ENCODE measurements around the gene STXBP3. TPM values are rescaled to one million over a fixed set of nuclear protein-coding genes. Genes with fewer than 3 reads are reported as not detected.

The STXBP3 gene
- total and polyA plus RNA-seq, 2 experiments from 2014 or later, result 25.0 to 77.5 TPM

DNA sequence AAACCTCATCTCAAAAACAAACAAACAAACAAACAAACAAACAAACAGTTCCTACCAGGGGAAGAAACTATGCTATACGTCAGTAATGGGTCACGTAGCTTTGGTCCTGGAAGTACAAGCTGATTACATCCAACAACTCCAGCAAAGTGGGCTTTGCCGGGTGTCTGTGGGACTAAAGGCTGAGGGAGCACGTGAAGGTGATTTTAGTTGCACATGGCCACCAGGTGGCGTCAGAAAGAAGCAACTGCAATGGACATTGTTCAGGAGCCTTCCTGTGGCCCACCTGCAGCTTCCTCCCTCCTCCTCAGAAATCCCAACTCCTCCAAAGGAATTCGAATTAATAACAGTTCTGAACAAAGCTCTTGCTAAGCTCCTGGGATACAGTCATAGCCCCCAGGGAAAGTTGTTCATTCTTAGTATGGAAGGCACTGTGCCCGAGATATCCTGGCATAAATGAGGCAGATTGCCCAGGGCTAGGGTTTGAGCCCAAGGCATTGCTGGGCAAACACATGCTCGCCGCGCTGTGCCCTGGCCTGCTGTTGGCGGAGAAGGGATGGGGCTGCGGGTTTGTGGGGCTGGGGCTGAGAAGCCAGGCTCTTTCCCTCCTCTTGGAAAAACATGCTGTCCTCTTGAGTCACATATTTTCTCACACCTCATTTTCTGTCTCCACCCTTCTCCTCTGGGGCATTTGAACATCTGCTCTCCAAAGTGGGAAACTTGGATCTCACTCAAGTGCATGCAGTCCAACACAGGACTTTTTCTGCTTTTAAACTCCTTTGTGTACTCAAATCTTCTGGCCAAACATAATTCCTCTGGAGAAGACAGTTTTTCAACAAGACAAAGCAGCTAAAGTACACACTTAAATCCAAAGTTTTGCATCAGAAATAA, 81.8 kb downstream of the STXBP3 start:
- H3K36me3 ChIP-seq (replicated peaks; ENCODE audit: insufficient read depth, low read depth), result no peaks in the 10 kb centered on the region
- no peak for TF ChIP-seq EZH2 (IDR thresholded peaks at IDR 0.05; ENCODE audit: borderline replicate concordance)
- TF ChIP-seq, protein P1, sequence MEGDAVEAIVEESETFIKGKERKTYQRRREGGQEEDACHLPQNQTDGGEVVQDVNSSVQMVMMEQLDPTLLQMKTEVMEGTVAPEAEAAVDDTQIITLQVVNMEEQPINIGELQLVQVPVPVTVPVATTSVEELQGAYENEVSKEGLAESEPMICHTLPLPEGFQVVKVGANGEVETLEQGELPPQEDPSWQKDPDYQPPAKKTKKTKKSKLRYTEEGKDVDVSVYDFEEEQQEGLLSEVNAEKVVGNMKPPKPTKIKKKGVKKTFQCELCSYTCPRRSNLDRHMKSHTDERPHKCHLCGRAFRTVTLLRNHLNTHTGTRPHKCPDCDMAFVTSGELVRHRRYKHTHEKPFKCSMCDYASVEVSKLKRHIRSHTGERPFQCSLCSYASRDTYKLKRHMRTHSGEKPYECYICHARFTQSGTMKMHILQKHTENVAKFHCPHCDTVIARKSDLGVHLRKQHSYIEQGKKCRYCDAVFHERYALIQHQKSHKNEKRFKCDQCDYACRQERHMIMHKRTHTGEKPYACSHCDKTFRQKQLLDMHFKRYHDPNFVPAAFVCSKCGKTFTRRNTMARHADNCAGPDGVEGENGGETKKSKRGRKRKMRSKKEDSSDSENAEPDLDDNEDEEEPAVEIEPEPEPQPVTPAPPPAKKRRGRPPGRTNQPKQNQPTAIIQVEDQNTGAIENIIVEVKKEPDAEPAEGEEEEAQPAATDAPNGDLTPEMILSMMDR (IDR thresholded peaks at IDR 0.05; ENCODE audit: poor library complexity), result peak; percentile 74
- no peaks in the 10 kb centered on the region for H3K9me2 ChIP-seq (replicated peaks; ENCODE audit: insufficient read depth)
- peak overlapping the region; percentile 62 for H3K4me2 ChIP-seq
- peak overlapping the region; percentile 83 for H3K27ac ChIP-seq
- H3K27me3 ChIP-seq, result no peaks in the 10 kb centered on the region
- DNase-seq (ENCODE audit: low spot score), result peak; percentile 88
- H4K20me1 ChIP-seq (ENCODE audit: insufficient read depth, poor library complexity, severe bottlenecking), result no peaks in the 10 kb centered on the region
- H2AFZ ChIP-seq, result peak overlapping the region; percentile 42
- H3K9me3 ChIP-seq (ENCODE audit: low read depth), result no peaks in the 10 kb centered on the region
- H3K4me1 ChIP-seq (ENCODE audit: insufficient read depth), result peaks cover 19% of the 10 kb centered on the region
- WGBS (ENCODE audit: low lambda C conversion rate, missing lambda C conversion rate), result 30% methylated on average over 12 of the region's 12 CpGs
- H3K79me2 ChIP-seq, result no peaks in the 10 kb centered on the region
- no peak overlapping the region for H3K4me3 ChIP-seq

DNA sequence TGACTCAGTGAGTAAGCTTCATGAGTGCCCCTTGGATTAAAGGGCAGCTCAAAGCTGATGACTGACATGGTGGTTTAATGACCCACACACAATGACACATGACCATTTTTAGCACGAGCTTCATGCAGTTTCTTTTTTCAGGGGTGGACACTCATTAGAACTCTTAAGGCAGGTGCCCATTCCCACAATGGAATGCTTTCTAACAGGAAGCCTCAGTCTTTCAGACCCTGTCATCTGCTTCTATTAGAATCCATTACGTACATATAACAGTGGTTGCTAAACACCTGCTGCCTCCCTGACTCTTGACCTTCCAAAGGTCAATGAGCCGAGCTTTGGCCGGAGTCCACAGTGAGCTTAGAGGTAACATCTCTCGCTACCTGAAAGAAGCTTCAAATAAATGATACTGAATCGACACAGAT, 83.0 kb downstream of the STXBP3 start:
- Histone ChIP-seq H2AFZ (no peak overlapping the region), H3K27me3 (no peaks in the 10 kb centered on the region), H3K4me2 (no peak overlapping the region), H3K9me3 (ENCODE audit: low read depth) (no peaks in the 10 kb centered on the region), H3K4me3 (no peak overlapping the region), H3K27ac (peak overlapping the region; percentile 83), H3K79me2 (no peaks in the 10 kb centered on the region), H3K9me2 (replicated peaks; ENCODE audit: insufficient read depth) (no peaks in the 10 kb centered on the region), H4K20me1 (ENCODE audit: insufficient read depth, poor library complexity, severe bottlenecking) (no peaks in the 10 kb centered on the region), H3K4me1 (ENCODE audit: insufficient read depth) (peaks cover 19% of the 10 kb centered on the region), H3K36me3 (replicated peaks; ENCODE audit: insufficient read depth, low read depth) (no peaks in the 10 kb centered on the region)
- no peak for TF ChIP-seq EZH2phosphoT487 (IDR thresholded peaks at IDR 0.05; ENCODE audit: low read depth, severe bottlenecking, unreplicated experiment)
- TF ChIP-seq EZH2 (IDR thresholded peaks at IDR 0.05; ENCODE audit: borderline replicate concordance), result no peak
- TF ChIP-seq, protein P1 (IDR thresholded peaks at IDR 0.05; ENCODE audit: poor library complexity), result no peak
- DNase-seq (ENCODE audit: low spot score), result no peak
- WGBS (ENCODE audit: low lambda C conversion rate, missing lambda C conversion rate), result 69% methylated on average over 6 of the region's 6 CpGs

DNA sequence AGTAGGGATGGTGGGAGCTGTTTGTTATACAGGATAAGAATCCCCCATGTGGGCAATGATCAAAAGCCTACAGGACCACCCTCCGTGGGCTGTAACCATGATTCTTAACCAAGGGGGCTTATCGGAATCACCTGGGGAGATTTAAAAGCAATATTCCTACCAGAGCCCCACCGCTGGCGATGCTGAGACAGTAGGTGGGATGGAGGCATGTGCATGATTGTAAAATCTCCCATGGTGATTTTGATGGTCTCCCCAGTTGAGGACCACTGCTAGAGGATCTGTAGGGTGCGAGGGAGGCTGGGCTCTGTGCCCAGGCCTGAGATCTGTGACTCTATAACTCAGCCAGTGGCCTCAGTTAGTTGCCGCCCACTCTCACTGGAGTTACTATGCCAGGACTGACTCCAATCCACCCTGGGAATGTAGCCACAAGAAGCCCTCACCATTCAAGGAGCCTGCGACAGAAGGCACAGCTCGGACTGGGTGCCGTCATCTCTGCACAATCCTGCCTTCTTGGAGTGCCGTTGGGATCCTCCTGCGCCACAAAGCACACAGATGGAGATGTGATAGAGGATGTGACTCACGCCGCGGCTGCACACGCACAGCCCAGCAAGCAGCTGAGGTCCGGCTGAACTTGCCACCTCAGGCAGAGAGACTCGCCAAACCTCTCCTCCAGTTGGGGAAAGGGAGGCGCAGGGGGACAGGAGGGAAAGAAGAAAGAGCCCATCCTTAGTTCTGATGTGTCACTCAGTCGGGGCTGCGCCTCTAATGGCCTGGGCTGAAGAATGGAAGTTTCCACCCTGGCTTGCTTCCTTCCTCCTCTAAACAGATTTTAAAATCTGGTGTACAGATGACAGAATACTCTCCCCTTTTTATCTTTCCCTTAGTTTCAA, 83.9 kb downstream of the STXBP3 start:
- DNase-seq (ENCODE audit: low spot score), result peak; percentile 36
- Histone ChIP-seq H3K4me2 (peak overlapping the region; percentile 15), H4K20me1 (ENCODE audit: insufficient read depth, poor library complexity, severe bottlenecking) (no peaks in the 10 kb centered on the region), H3K4me3 (no peak overlapping the region), H3K27ac (peak overlapping the region; percentile 83), H3K9me3 (ENCODE audit: low read depth) (no peaks in the 10 kb centered on the region), H2AFZ (peak overlapping the region; percentile 22), H3K36me3 (replicated peaks; ENCODE audit: insufficient read depth, low read depth) (no peaks in the 10 kb centered on the region), H3K27me3 (no peaks in the 10 kb centered on the region), H3K4me1 (ENCODE audit: insufficient read depth) (peaks cover 19% of the 10 kb centered on the region), H3K79me2 (no peaks in the 10 kb centered on the region), H3K9me2 (replicated peaks; ENCODE audit: insufficient read depth) (no peaks in the 10 kb centered on the region)
- WGBS (ENCODE audit: low lambda C conversion rate, missing lambda C conversion rate), result 79% methylated on average over 20 of the region's 20 CpGs
- TF ChIP-seq, protein P1 (IDR thresholded peaks at IDR 0.05; ENCODE audit: poor library complexity), result no peak
- TF ChIP-seq EZH2 (IDR thresholded peaks at IDR 0.05; ENCODE audit: borderline replicate concordance) (no peak), EZH2phosphoT487 (IDR thresholded peaks at IDR 0.05; ENCODE audit: low read depth, severe bottlenecking, unreplicated experiment) (no peak)

All from hepatocyte (in vitro differentiated cells).